NCI-H2081 (cell line): ENCODE results near the gene PRIMA1.
A peak's percentile ranks its signal among the peaks of the same experiment; 100 is the strongest.

Experiments used
- DNase-seq, 2 experiments: peaks; one replicate each; lab custom pipeline; 2025; lab: John Stamatoyannopoulos, UW

Gene PRIMA1

DNA sequence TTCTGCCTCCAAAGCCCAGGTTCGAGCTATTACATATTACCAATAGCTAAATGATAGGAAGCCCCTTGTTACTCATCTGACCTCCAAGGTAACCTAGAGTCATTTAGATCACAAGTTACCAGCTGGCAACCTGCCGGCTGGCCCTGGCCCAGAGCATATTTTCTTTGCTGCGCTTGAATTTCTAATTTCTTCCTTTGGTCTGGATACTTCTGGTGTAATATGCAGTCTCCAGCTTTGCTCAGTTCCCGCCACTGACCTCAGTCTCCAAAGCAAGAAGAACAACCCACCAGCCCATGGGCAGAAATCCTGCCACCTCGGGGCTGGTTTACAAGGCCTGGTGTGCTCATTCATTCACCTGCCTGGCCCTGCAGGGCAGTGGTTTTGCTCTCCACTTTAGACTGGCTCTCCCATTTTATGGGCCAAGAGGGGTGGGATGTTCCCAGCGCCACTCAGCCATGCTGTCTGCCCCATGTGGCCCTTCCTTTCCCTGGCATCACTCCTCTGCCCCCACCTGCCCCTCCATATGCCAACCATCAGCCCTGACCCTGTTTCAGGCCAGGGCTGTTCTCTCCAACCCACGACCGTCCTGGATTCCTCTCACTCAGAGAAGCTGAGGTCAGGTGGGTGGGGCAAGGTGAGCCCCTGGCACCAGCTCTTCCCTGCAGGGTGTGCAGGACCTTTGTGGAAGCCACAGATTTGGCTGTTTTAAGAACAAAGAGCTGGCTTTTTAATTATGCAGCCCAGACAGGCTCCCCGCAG is 76.0 kb downstream of the PRIMA1 start:
- no peak for DNase-seq

DNA sequence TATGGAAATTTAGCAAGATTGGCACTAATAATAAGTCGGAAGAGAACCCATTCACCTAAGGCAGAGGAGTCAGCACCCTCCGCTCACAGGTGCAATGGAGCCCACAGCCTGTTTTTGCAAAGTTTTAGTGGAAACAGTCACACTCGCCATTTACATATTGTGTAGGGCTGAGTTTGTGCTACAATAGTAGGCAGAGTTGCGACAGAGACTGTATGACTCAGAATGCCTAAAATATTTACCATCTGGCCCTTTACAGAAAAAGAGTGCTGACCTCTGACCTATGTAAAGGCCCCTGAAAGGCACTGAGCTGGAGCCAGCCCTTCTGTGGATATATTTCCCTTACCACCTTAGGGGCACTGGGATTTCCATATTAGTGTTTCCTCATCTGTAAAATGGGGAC is 79.0 kb downstream of the PRIMA1 start:
- DNase-seq: no peak

DNA sequence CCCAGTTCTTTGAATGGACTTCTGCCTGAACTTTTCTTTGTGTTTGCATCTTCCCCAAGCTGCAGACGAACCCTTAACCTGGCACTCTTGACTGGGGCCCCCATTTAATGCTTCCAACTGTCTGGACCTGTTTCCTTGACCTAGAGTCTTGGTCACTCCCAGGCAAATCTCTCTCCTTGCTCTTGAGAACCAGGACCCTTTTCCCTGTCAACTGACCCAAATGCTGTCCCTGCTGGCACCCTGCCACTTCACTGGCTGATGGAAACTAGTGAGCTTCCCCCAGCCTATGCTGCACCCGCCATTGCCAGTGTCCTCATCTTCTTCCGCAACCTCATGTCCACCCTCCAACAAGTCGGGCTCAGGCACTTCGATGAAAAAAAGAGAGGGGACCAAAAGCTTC is 79.5 kb downstream of the PRIMA1 start:
- DNase-seq: no peak

DNA sequence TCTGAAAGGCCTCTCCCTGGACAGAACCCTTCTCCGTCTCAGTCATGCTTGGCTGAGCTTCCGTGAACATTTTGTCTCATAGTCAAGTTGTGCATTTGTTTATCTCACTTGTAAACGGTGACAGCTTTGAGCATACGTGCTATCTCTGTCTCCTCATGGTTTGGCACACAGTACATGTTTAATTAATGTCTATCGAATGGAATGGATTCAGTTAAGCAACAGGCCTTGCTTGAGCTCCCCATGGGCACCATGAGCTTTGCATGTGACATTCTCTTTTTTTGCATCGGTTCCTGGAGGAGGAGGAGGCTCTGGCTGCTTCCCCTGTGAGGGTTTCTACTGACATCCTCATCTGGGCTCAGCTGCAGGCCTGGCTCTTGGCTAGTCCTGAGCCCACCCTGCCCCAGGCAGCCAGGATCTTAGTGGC is 80.0 kb downstream of the PRIMA1 start:
- DNase-seq: no peak

DNA sequence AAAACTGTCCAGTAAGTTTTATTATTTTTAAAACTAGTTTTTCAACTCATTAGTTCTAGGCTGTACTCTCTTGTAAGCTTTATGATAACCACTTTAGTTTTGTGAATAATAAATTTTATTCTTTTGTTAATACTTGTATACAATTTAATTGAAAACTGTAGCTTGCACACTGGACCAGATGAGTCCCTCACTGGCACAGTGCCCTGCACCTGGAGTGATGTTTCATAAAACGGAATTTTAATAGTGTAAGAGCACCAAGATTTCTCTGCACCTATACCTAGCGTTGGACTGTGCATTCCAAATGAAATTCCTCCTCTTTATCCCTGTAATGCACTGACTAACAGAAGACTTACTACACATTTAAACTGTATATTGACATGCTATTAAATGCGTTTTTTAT is 80.8 kb downstream of the PRIMA1 start:
- DNase-seq: no peak

DNA sequence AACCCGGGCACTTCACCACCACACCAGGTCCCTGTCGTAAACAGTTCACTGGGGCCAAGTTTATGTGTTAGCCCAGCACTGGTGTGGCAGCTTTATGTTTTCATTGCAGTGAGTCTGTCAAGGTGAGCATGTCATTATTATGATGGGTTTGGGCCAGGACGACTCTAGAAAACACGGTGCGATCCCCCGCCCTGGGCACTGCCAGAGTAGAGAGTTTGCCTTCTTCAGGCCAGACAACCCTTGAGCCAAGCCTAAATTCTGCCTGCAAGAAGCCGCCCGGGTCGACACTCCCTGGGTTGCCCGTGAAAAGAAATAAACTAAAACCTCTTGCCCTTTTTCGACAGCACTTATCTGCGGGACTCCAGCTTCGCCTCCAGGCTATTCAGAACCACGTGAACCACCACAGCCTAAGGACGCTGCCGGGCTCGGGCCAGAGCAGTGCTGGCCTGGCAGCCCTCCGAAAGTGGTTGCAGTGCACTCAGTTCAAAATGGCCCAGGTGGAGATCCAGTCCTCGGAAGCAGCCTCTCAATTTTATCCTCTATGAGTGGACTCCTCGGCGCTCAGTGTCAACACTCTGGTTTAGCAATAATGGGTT is 81.8 kb downstream of the PRIMA1 start:
- no peak for DNase-seq

DNA sequence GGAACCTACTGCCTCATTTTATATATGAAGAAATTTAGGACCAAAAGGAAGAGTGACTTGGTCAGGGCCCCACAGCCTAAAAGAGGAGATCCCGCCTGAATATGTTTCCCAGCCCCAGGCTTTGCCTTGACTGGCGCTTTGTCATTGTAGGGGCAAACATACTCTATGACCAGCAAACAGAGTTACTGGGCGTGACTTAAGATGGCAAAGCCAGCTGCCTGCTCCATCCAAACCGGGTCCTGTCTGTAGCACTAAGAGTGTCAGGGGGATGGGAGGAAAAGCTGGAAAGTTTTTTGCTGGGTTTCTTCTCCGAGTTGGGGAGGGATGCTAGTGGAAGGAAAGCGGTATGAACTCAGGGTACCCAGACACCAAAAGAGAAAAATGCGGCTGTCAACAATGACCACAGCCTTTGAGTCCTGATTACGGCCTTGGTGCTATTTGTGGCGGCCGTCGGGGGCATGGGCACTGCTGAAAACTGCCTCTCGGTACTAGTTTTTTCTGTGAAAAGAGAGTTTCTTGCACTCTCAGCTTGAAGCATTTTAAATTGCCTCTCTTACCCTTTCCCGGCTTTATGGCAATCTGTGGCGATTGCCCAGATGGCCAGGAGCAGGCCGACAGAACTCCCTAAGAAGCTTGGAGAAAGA is 82.7 kb downstream of the PRIMA1 start:
- DNase-seq: no peak

DNA sequence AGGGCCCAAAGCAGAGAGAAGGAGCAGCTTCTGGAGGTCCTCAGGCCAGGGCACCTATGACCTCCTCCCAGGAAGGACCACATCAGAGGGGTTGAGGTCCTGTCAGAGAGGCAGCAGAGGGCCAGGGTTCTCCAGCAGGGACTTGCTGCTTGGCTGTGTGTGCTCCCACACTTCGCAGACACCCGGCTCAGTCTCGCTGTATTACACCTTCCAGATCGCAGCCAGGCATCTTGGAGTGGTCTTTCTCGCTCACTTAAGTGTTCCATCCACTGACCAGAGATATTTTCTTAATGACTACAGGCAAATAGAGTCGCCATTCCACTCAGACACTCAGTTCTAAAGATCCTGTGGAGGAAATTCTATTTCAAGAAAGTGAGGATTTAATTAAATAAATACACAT is 84.3 kb downstream of the PRIMA1 start:
- DNase-seq: no peak

DNA sequence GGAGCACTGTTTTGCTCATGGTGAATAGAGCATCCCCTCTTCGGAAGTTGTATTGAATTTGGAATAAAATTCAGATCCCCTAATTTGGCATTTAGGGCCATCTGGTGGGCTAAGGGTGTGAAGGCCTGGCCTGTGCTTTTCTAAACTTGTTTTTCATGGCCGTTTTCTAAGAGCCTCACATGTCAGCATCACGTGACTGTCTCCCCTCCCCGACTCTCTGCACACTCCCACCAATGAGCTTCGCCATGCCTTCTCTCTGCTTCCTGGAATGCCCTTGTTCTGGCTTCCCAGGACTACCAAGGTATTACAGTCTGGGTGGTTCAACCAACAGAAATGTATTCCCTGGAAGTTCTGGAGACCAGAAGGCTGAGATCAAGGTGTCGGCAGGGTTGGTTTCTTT is 85.3 kb downstream of the PRIMA1 start:
- DNase-seq: no peak

DNA sequence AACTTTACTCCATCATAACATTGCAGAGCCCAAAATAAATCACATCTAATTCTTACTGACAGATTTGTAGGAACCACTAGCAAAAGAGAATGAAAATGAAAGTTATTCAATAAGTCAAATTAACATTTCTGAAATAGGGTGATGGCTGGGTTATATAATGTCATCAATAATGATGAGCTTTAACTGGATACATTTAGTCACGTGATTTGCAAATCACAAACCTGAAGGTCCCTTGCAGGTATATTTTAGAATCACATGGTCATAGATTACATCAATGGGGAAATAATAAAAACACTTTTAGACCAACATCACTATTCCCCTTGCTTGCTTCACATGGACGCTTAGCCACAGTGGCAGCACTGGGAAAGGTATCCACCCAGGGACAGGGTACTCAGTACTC is 86.7 kb downstream of the PRIMA1 start:
- no peak for DNase-seq

DNA sequence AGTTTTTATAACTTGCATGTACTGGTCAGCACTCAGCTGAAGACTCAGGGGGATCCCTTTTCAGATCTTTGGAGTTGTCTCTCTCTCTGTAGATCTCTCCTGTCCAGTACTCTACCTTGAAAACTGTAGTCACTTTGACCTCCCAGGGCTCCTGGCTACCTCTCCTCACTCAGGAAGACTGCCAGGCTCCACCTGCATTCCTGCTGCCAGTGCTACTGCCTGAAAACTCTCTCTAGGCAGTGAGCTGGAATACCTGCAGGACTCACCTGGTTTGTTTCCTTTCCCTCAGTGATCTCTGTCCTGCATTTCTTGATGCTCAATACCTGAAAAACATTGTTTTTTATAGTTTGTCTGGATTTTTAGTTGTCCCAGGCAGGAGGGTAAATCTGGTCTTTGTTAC is 87.4 kb downstream of the PRIMA1 start:
- DNase-seq: no peak

DNA sequence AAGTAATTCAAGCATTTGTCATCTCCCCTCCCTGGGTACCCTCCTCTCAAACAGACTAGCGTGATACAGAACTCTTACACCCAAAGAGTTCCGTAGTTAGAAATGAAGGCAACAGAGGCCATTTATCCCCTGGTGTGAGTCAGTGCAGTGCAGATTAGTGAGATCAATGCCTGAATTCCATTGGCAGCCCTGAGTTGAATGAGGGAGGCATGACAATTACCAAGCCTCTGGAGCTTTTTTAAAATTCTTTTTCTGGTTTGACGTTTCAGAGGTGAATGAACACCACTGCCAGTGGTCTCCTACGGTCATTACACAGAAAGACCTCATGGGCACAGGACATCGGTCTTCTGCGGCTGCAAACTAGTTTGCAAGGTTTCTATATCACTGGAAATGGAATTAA is 94.4 kb downstream of the PRIMA1 start:
- no peak for DNase-seq

DNA sequence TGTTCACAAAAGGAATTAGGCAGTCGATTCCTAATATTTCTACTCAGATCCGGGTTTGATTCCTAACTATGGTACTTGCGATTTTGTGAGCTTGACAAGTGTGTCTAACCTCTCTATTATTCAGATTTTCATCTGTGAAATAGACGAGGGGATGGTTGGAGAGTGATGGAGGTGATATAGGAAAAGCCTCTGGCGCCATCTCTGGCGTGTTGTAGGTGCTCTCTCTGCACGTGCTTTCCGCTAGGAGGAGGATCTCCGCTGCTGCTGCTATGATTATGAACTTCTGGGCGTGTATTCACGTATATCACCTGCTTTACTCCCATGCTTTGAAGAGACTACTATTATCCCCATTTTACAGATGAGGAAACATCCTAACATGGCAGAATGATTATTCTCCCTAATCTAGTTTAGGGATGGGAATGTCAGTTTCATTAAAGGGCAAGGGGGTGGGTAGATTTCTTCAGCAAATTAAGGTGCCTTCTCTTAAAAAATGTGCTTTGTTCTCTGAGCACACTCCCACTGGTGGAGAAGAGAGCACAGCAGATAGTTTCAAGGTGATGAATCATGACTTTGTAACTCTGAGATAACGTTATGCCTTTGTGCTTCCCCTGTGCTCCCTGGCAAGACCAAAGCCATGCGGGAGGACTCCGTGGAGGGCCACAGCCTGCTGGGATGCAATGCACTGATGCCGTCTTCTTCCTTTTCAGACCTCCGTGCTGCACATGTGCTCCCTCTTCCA is 97.1 kb downstream of the PRIMA1 start:
- DNase-seq: no peak

DNA sequence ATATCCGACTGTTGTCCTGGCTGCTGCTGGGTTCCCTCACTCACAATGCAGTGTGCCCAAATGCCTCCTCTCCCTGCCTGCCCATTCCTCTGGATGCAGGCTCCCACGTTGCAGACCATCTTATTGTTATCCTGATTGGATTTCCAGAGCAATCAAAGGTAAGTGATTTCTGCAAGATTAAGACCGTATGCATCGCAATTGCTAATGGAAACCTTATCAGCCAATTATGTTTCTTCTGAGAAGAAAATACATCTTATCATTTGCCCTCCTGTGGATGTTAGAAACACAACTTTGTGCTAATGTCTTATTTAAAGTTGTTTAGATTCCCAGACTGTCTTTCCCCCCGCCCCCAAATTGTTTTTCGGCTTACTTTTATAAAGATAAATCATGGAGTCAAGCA is 98.1 kb downstream of the PRIMA1 start:
- no peak for DNase-seq

DNA sequence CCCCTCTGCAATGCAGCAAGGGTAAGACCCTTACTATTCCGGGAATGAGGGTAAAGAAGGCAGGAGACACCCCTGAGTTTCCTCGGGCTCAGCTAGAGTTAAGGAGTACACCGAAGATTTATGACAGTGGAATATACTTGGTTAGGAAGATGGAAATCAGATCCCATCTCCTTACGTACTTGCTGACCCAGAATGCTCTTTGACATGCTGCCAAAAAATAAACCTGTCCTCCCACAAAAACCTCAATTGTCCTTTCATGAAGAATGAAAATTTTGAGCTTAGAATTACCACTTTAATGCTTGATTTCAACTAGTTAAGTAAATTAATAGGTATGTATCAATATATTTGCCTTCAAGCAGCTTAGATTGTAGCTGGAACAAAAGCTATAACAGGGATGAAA is 99.5 kb downstream of the PRIMA1 start:
- no peak for DNase-seq

DNA sequence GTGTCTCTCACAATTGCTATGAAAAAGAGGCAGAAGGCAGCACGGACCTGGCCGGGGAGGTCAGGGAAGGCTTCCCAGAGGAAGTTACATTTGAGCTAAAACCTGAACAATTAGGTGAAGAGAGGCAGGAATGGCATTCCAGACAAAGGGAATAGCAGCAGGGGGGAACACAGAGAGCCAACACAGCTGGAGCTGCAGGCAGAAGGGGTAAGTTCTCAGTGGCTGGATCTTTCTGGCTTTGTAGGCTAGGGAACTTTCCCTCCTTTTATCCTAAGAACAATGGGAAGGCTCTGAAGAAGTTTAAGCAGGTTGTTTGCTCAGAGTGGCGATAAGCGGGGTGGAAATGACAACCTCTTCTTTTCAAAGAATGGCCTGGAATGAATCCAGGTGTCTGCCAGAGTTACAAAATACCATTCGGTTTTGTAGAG is 100.0 kb downstream of the PRIMA1 start:
- no peak for DNase-seq

DNA sequence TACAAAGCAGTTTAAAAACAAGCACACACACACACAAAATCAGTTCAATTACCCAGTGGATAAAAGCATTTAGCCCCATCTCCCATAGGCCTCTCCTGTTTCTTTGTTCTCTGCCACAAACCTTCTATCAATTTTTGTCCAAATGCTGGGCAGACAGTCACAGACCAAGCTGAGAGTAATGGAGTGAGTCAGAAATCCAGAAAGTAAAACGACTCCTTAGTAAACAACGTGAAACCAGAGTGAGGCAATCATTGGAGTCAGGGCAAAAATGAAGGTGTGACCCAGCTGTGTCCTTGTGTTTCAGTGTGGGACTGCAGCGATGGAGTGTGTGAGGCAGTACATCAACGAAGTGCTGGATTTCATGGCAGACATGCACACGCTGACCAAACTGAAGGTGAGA is 102.0 kb downstream of the PRIMA1 start:
- no peak for DNase-seq

DNA sequence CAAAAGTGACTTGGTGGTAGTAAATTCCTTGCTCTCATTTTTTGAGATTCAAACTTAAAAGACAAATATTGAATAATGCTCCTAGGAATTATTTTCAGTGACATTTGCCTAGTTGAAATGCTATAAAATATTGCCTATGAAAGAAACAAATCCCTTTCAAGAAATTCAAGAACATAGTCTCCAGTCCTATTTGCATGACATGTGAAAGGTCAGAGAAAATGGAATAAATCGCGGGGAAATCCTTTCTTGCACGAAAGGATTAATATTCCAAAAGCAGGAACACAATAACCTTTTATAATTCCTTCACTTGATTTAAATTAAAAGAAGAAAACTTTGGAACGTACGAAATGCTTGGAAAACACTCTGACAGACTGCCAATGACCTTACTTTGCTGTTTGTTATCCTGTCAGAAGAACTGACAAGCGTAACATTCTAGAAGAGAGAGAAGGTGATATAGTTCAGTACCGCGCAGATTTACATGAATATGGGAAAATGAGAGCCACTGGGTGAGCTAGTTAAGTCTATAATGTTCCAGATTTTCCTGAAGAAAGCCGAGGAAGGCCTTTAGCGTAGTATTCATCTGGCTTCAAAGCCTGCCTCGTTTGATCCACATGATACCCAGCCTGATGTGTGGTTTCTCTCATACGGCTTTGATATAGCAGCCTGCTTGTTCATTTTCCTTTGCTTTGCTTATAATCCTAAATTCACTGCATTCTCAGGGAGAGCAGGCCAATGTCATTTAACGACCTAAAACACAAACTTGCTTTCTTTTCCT is 103.0 kb downstream of the PRIMA1 start:
- DNase-seq: no peak

DNA sequence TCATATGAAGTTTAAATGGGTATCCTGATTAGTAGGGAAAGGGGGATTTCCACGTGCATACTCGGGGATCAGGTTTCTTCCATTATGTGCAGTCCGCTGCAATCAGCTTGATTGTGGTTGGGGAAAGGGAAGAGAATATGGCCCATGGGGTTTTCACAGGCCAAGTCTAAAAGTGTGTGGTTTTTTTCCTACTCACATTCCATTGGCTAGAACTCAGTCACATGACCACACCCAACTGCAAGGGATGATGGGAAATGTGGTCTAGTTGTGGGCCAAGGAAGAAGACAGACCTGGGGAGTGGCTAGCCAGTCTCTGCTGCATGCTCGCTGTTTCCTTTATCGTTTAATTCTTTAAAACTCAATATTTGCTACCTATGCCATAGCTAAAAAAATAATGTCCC is 105.1 kb downstream of the PRIMA1 start:
- DNase-seq: no peak

DNA sequence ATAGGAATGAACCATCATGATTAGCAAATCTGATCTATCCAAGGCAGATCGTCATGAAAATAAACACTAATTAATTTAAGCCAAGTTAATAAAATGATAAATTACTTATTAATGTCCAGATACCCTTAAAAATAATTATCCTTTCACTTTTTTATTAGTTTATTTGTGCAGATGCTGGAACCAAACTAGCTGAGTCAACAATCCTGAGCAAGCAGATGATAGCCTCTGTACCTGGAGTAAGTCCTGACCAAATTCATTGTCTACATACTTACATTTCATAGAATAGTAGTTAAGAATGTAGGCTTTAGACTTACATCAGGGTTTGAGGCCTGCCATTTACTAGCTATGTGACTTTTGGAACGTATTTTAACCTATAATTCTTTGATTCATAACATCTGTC is 105.8 kb downstream of the PRIMA1 start:
- no peak for DNase-seq

DNA sequence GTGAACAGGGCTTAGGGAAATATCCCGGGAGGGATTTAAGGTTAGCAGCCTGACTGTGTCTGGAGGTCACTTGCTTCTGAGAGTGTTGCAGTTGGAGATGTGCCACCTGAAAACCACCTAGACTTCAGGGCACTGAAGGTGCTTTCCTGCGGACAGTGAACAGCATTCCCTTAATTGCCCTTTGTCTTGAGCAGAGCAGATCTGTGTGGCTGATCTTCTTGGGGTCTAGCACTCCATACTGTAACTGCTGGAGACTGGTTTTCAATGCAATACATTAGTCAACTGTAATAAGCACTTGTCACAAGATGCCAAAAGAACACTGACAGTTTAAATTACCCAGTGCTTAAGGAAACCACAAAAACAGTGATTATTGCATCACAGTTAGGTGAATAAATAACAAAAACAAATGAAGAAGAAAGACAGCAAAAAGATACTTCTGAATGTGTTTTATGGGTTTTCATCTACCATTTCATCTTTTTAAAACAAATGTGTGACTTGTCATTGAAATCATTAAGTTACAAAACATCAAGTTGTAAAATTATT is 111.8 kb downstream of the PRIMA1 start:
- DNase-seq: peak in 1 of 2 experiments; percentile 14

DNA sequence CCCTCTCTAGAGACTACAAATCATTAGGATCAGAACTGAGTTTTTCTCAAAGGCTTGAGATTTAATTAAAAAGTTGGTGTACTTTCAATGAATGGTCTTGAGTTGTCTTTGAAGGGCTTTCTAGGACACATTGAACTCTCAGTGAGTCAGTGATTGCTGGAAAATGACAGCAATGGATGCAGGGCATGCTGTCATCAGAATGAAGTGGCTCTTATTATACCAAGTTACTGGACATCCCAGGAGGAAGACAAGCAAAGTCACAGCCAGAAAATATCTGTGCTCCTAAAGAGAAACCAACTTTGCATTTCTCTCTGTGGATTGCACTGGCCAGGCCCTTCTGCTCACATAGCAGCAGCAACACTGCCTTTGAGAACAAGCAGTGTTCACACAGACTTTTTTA is 112.6 kb downstream of the PRIMA1 start:
- DNase-seq: no peak
